EL (cell line): ENCODE measurements around the gene HOXA13.

Source experiments
- DNase-seq: peaks from one replicate; pipeline ENCODE4 v3.0.0-alpha.2; 2016

The HOXA13 gene

DNA sequence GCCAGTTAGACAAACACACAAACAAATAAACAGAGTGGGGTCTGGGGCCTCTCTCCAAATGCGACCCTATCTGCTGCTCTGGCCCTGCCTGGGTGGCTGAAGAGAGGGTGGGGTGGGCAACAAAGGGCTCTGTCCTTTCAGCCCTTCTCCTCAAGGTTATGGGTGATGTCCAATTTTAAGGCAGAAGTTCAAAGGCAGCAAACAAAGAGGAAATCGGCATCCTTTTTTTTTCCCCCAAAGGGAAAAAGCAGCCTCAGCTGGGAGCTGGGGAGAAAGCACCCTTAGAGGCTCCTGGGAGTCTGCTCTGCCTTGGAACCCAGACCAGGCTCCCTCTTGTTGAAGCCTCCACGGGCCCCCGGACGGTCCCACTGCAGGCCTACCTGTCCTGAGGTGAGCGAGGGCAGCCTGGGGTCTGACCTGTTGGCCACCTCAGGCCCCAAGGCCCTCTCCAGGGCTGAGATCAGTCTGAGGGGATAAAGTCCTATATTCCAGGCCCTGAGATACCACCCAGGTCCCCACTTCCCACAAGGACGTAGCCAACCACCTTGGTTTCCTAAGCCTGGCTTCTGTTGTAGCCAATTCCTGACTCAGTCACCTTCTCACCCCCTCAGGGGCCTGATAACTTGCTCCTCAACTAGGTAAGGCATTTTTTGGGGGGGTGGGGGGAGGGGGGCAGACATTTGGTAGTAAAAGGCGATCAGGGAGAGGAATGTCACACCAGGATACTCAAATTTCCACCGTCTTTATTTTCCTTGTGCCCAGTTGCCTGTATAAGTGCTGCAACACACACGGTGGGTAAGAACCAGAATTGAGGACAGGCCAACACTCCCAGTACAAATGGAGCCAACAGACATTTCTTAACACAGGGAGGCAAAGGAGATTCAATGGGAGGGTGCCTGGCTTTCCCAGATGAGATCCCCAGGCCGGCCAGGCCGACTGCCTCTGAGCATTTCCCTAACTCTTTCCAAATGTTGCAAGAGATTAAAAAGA lies 19.2 kb downstream of the HOXA13 start:
- peak; percentile 40 for DNase-seq

DNA sequence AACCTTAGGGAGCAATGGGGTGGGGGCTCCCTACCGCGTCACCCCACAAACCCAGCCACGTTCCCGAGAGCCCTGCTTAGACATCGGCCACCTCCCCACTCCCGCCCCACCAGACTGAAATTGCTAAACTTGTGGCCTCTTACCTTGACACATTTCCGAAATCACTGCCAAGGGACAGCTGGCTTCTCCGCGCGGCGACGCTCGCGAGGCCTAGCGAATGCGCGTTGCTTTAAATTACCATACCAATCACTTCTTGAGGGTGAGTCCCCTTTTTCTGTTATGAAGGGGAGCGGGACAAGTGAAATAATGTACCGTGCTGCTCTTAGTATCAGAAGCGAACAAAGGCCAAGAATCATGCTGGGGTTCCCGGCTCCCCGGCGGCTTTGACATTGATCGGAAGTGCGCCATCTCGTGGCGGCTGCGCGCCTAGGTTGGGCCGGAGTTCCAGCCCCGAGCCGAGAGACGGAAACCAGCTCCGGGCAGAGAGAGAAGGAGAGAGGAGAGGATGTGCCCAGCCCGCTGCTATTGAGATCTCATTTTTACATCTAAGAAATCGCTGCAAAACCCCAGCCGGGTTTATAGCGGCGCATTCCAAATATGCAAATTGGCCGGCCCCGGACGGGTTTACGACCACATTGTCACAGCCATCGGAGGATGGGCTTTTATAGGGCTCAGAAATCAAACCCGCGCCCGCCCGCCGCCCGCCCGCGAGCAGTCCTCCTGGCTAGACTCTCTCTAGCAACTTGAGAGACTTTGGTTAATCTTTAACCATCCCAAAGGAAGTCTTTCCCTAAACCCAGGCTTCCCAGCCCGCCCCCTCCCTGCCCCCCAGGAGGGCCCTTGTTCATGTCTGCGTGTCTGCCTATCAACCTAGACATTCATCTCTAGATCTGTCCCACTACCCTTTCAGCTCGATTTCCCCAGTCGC lies 20.1 kb downstream of the HOXA13 start:
- DNase-seq: peak; percentile 93

DNA sequence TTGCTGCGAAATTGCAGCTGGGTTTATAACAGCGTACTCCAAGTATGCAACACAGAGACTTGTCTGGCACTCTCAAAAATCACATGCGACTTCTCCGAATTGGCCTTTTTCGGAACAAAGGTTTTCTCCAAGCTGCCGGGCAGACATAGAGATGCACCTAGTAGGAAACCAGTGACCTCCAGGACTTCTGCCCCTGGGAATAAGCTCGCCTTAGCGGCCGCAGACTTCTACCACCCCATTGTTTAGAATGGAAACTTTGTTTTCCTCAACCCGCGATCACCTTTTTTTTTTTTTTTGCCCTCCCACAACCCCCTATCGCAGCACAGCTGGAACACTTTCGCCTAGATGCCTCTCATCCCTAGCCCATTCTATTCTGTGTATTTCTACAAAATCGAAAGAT lies 20.9 kb downstream of the HOXA13 start:
- peak; percentile 40 for DNase-seq

DNA sequence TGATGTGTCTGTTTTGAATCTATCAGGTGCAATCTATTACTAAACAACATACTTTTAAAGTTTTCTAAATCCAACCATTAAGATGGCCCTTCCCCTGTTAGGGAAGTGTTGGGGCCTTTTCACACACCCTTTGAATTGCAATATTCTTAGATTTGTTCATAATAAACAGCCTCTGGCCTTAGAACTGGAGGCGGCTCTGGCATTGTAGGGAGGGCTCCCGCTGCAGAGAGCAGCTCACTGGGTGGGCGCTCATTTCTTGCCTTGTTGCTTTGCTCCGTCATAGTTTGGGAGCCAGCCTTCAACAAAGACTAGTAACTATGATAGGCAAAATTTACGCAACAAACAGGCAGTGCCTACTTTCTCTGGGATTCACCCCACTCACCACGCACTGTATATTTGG lies 21.5 kb downstream of the HOXA13 start:
- peak; percentile 76 for DNase-seq

DNA sequence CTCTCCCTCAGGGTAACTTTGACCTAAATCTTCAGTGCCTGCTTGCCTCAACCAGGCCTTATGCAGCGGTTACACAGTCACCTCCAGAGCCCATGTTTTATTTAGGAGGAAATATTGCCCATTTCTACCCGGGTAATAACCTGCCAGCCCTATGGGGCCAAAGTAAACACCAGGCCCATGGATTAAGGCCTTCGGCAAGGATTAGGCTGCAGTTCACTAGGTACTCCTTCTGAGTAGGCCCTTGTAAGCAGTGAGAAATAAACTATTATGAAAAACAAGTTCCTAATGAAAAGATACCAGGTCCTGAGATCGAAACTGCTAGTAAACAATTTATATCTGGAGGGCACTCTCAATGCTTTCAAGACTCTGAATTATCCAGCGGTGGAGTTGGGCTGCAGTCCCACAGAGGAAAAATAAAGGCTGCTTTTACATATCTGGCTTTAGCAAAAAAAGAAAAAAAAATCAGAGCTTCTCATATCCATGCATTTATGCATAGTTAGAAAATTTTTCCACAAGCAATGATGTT lies 22.0 kb downstream of the HOXA13 start:
- DNase-seq: peak; percentile 32

DNA sequence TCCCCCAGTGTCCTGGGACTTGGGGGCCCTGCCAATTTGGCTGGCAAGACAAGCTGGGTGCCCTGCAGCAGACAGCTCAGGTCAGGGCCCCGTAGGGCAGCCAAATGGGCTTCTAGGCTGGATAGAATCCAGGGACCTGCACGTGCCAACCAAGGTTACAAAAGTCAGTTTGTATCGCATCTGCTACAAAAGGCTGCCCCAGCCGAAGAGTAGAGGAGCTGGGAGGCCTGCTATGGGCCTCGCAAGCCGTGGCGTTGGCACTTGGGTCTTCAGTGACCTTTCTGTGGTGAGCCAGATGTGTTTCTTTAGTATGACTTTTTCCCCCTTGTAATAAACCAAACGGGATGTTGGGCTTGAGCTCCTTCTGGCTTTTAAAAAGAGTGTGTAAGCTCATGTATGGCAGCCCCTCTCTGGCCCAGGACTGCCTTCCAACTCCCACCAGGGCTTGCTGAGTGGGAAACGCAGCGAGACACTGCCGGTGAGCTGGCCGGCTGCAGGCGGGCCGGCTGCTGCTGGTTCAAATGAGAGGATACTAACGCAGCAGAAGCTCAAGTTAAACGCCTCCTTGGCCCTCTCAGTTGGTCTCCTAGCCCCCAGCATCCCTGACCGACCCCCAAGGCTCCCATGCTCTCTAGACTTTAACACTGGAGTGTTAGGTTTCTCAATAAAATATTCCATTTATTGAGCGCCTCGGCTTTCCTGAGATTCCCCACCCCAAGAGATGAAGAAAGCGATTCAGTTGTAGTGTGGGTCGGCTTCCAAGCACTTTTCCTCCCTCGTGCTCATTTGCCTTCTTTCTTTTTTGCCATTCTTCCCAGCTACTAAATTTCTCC lies 22.7 kb downstream of the HOXA13 start:
- DNase-seq: peak; percentile 61

DNA sequence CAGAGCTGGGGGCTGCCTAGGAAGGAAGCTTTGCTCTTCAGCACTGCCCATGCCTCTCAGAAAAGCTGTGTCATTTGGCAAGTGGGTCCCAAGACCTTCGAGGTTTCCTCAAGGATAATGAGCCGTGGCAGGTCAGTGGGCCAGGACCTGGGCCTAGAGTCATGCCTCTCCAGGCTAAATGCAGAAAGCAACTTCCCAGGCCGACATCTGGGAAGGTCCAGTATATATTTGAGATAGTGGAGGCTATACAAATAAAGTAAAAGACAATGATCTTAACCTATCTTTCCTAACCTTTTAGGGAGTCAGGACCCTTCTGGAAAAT lies 23.4 kb downstream of the HOXA13 start:
- no peak for DNase-seq

DNA sequence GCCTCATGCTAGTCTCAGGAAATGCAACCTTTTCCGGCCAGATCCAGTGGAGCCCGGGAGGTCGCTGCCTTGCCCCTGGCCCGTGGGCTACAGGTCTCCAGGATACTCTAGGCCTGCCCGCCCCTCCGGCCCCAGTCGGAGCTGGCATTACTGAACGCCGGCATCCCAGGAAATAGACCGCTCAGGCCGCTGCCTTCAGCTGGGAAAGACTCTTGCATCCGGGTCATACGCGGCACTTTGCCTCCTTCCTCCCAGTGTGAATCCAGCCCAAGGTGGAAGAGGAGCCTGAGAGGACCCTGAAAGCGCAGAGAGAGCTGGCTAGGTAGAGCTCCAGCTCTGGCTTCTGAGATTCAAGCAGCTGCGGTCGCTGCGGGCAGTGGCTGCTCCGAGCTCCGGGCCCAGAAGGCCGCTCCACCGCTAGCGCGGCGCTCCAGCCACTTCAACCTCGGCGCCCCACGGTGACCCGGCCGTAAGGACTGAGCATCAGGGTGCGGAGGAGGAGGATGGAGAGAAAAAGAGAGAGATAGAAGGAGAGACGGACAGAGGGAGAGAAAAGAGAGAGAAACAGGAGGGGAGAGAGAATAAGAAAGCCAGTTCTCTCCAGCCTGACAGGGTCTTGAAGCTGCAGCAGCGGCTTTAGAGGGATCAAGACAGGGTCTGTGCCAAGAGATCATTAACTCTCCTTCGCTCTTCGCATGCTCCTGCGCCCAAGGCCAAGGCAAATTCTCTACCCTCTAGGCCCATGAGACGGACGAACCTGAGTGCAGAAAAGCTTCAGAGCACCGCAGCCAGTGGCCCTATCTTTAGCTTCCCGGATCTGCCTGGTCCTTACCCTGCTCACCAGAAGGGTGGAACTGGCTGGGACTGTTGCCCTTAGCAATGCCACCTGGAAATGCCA lies 24.0 kb downstream of the HOXA13 start:
- DNase-seq: peak; percentile 67

DNA sequence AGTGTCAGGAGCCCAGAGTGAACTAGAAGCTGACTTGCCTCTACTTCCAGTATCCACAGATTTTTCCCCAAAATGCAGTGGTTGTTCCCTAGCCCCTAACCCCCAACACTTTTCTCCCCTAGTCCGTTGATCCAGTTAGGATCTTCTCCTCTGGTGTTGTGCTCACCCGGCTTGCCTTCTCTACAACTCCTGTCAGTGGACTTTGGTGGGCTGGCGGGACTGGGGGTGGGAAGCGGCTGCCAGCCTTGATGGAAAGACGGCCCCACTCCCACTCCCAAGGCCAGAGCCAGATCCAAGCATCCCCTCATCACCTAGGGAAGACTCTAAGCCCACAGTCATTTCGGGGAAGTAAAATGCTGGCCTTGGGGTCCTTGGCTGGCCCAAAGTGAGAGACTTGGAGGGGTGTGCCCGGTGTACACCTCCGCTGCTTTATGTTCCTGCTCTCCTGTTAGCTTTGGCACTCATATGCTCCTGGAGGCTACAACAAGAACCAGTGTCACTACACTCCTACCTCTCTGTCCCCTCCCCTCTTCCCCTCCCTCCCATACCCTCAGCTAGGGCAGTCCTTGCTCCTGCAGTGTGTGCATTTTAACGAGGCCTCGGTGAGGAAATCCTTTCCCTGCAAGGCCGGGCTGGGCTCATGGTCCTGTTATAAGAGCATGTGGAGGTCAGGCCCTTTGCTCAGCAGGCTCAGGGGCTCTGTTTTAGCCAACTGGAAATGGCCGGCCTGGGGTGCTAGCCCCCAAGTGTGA lies 24.8 kb downstream of the HOXA13 start:
- DNase-seq: peak; percentile 79

DNA sequence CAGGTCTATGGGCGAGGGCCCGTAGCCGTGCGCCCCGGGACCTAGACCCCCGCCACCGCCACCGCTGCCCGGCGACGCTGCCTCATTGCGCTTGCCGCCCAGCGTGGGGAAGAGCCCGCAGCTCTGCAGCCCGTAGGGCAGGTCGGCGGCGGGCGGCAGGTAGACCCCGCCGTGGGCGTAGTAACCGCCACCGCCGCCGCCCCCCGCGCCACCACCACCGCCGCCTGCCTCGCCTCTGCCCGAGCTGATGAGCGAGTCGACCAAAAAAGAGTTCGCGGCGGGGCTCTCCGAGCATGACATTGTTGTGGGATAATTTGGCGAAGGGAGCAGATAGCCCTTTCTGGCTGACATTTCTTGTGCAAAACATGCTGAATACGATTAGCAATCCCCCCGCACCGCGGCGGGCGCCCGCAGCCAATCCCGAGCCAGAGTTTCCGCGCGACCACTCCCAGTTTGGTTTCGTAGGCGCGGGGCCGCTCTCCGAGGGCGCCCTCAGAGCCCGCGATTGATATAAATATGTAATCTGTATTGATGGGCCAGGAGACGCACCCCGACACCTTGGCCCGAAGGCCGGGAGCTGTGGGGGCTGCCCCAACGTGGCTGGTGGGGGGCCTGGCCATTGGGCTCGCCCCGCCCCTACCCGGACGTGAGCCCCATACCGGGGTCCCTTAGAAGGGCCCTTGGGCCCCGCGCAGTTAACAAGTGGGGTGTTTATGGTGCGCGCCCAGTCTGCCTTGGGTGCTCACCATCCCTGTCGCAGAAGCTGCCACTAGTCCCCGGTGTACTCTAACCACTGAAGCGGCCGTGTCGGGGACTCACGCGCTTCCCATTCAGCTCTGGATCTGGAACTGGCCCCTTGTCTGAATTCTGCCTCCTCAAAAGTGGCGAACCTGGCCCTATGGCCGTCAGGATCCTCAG lies 25.7 kb downstream of the HOXA13 start, which contains the start of gene HOXA10:
Gene HOXA10 (minus strand): TSS at position 365 of the 918 bp plus-strand sequence. CDS start 14 bp downstream, at position 351.
- peak; percentile 87 for DNase-seq

DNA sequence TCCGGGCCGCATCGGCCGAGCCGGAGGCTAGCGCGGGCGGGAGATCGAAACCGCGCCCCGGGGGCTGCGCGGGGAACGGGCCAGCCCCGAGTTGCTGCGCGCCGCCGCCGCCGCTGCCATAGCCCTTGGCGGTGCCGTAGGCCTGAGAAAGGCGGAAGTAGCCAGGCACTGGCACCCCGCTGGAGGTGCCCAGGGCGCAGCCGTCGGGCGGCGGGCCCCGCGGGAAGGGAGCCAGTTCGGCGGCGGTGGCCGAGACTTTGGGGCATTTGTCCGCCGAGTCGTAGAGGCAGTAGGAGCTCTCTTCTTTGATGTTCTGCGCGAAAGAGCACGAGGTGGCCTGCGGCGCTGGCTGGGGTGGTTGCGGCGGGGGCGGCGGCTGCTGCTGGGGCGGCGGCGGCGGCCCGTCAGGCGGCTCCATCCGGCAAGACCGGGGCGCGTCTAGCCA lies 26.4 kb downstream of the HOXA13 start:
- peak; percentile 50 for DNase-seq

DNA sequence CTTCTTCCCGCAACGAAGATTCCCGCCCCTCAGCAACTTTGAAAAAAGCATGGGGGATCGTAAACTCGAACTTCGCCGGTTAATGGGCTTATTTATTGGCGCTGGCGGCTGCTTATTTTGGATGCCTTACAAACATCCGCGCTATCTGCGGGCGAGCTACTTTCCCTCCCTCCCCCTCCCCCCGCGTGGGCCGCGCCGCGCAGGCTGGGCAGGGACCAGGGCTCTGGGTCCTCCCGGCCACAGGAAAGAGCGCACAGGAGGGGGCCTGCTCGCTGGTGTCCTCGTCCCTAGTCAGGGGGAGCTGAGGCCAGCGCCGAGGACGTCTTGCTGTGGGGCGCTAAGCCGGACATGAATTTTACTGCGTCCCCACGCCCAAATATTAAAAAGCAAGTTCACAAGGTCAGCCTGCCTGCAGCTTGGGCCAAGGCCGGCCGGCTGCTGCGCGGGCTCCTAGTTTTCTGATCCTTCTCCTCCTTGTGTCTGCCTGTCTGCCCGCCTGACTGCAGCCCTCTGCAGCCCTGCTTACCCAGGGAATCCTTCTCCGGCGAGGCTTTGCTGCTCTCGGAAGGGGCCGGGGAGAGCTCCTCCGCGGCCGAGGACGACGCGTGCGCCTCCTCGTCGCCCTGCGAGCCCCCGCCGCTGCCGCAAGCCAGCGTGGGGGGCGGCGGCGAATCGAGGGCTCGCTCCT lies 26.9 kb downstream of the HOXA13 start:
- DNase-seq: peak; percentile 87

DNA sequence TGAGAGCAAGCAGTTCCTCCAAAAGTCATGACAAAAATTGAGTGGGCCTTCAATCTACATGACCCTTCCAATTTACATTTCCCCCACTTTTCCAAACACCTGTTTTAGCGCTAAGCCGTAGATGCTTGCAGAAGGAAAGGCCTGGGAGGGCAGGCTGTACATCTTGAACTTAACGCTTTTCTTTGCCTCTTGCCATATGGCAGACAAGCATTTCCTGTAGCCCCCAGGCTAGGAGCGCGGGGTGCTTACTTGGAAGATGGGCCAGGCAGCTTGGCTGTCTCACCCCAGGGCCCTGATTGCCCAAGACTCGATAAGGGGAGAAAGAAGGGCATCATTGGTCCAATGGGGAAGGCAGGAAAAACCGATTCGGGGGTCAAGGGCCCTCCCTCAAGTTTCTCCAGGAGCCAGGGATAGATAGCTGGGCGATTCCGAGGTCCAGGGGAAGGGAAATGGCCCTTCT lies 27.5 kb downstream of the HOXA13 start:
- DNase-seq: peak; percentile 95

DNA sequence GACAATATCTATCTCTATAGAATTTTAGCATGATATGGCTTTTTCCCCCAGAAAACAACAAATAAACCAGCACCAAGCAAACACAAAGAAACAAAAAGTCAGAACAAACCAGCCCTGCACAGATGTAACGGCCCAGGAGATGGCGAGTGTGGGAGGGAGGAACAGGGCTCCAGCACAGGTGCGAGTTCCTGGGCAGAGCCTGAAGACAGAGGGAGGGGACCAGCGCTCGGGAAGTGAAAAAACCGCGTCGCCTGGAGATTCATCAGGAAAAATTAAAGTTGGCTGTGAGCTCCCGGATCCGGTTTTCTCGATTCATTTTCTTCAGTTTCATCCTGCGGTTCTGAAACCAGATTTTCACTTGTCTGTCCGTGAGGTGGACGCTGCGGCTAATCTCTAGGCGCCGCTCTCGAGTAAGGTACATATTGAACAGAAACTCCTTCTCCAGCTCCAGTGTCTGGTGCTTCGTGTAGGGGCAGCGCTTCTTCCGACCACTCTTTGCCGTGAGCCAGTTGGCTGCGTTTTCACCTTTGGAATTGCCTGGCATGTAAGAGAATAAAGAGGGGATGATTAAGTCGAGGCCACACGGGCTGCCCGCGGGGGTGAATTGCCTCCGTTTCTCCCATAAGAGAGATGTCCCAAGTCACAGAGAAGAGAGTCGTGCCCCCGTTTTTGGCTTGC lies 28.1 kb downstream of the HOXA13 start:
- DNase-seq: peak; percentile 63

DNA sequence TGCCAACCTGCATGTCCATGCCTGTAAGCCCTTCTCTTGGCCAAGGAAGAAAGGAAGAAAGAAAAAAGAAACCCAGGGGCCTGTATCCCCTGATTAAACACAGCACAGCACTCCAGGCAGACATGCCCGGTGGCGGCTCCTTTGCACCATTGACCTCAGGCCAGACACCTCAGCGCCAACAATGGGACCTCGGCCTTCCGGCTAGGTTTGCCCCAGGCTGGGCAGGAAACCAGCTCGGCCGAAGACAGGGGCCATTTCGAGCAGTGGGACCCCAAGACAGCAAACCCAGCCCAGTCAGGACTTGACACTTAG lies 28.6 kb downstream of the HOXA13 start:
- DNase-seq: peak; percentile 70

DNA sequence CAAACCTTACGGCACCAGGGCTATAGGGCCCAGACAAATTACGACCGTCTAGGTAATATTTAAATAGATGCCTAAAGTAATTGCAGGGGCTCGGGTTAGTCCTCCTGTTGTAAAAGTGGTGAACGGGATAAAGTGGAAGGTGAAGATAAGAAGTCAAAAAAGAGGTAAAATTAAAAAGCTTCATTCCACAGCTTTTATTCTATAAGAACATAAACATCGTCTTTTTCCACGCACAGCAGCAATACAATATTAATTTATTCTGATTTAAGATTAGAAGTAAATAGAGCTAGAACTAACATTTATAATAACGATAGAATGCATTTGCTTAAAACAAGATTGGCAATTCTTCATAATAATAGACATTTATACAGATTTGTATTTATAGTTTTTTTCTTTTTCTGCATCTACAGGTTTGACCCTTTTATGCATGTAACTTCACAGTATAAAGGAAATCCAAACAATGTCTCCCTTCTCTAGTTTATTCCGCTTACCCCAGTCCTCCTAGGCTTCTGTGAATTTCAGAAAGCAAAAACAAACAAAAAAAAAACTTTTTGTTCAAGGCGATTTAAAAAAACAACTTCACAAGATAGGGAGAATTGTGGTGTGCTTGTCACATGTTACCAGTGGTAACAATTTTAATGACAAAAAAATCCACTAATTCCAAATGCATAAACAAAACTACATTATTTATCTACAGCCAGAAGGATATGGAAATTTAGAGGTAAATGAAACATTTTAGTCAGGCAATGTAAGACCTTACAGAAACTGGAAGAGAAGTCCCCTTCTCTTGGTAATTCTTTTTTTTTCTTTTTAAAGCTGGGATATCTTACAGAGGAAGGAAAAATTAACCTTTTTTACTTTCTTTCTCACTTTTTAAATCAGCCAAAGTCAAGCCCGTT lies 29.2 kb downstream of the HOXA13 start:
- no peak for DNase-seq
